GM12878 (cell line): ENCODE measurements around the gene TINCR. TPM values are rescaled to one million over a fixed set of nuclear protein-coding genes. Genes with fewer than 3 reads are reported as not detected.

Experiments
- ATAC-seq: fragments of 200-7000 bp; cut with Tn5 transposase; 3 replicates; pipeline ENCODE4 v1.9.1; 2020; ENCODE audit warnings: mild to moderate bottlenecking, moderate library complexity
- BruUV-seq: library from RNA; stranded (reverse); fragments of 400-500 nt; replicated peaks from 2 replicates; lab custom pipeline; 2021; lab: Mats Ljungman, UMichigan
- CTCF ChIA-PET: fragments of 300-600 bp; sonication (Branson Sonifier 250); formaldehyde crosslinking; extraction: SDS; loops from one replicate; lab custom pipeline; 2021; ENCODE audit warnings: inconsistent platforms; lab: Yijun Ruan, JAX
- POLR2A ChIA-PET: fragments of 350-600 bp; formaldehyde crosslinking; extraction: SDS; loops from one replicate; lab custom pipeline; 2021; ENCODE audit warnings: inconsistent platforms; lab: Charles Lee
- RAD21 ChIA-PET: fragments of 300-600 bp; sonication (Branson Sonifier 250); formaldehyde crosslinking; loops from one replicate; lab custom pipeline; 2023; ENCODE audit warnings: antibody characterized with exemption; ENCODE audit not compliant: unreplicated experiment; lab: Charles Lee
- SMC1A ChIA-PET: fragments of 300-600 bp; sonication (Branson Sonifier 250); formaldehyde crosslinking; loops from one replicate; lab custom pipeline; 2023; ENCODE audit not compliant: unreplicated experiment, uncharacterized antibody; lab: Charles Lee
- DNase-seq: peaks from one replicate; pipeline ENCODE4 v3.0.0-alpha.2; 2011; ENCODE audit warnings: low read depth, low spot score
- FAIRE-seq: peaks from 3 replicates; lab custom pipeline; 2011; peaks lifted over from hg19 to GRCh38; lab: Jason Lieb, UNC
- H2AFZ ChIP-seq: 2 replicates; pipeline ENCODE4 v1.6.0; 2011; ENCODE audit warnings: low read depth, low read length, control low read depth; ENCODE audit not compliant: control insufficient read depth
- H3K27ac ChIP-seq: 2 replicates; pipeline ENCODE4 v1.5.1; 2011; ENCODE audit warnings: control low read depth; ENCODE audit not compliant: control insufficient read depth, insufficient read depth
- H3K27me3 ChIP-seq, 2 experiments: replicated peaks in 1 of 2; 2 replicates each; pipeline versions ENCODE4 v1.6.0 to v1.6.1; 2011; ENCODE audit warnings: low read length in 1 of 2; ENCODE audit not compliant: control insufficient read depth in 2 of 2, insufficient read depth in 2 of 2
- H3K36me3 ChIP-seq, 2 experiments: 2 replicates each; pipeline ENCODE4 v1.5.1; 2011; ENCODE audit warnings: low read length in 1 of 2; ENCODE audit not compliant: control insufficient read depth in 2 of 2, insufficient read depth in 2 of 2
- H3K4me1 ChIP-seq: 2 replicates; pipeline ENCODE4 v1.6.1; 2011; ENCODE audit warnings: mild to moderate bottlenecking, low read length, moderate library complexity, mixed read lengths; ENCODE audit not compliant: control insufficient read depth, insufficient read depth
- H3K4me2 ChIP-seq: 2 replicates; pipeline ENCODE4 v1.6.0; 2011; ENCODE audit warnings: control low read depth; ENCODE audit not compliant: control insufficient read depth, insufficient read depth
- H3K4me3 ChIP-seq: fragments of 200-600 bp; sonication (generic); 2 replicates; pipeline ENCODE4 v1.5.1; 2016
- H3K79me2 ChIP-seq: 2 replicates; pipeline ENCODE4 v1.6.0; 2011; ENCODE audit warnings: low read length; ENCODE audit not compliant: control insufficient read depth, insufficient read depth
- H3K9ac ChIP-seq: 2 replicates; pipeline ENCODE4 v1.8.0; 2011; ENCODE audit warnings: low read length, control low read depth, mixed read lengths; ENCODE audit not compliant: control insufficient read depth, insufficient read depth
- H3K9me3 ChIP-seq: replicated peaks from 3 replicates; pipeline ENCODE4 v1.5.1; 2011; ENCODE audit warnings: mild to moderate bottlenecking, low read length; ENCODE audit not compliant: control insufficient read depth, insufficient read depth
- H4K20me1 ChIP-seq: 2 replicates; pipeline ENCODE4 v1.6.0; 2011; ENCODE audit not compliant: control insufficient read depth, insufficient read depth
- ATF7 ChIP-seq: fragments of 450-650 bp; IDR thresholded peaks from 2 replicates; pipeline ENCODE4 v1.6.1; 2016; ENCODE audit warnings: low read depth, mild to moderate bottlenecking
- CREM ChIP-seq: IDR thresholded peaks from 2 replicates; pipeline ENCODE4 v1.6.1; 2014; ENCODE audit warnings: antibody characterized with exemption, low read depth
- POLR2A ChIP-seq: IDR thresholded peaks from 2 replicates; pipeline ENCODE4 v1.6.1; 2011; ENCODE audit warnings: low read depth, mild to moderate bottlenecking, low read length
- SREBF1 ChIP-seq: IDR thresholded peaks from 2 replicates; pipeline ENCODE4 v1.6.1; 2012; ENCODE audit warnings: mild to moderate bottlenecking, low read length
- ZNF217 ChIP-seq: fragments of 450-650 bp; IDR thresholded peaks from 2 replicates; pipeline ENCODE4 v1.6.1; 2017; ENCODE audit warnings: antibody characterized with exemption, mild to moderate bottlenecking
- WGBS: methylation state at CpG from one replicate; pipeline ENCODE4 v1.1.6; 2016; ENCODE audit warnings: low lambda C conversion rate; ENCODE audit not compliant: insufficient replicate concordance, insufficient coverage; ENCODE audit errors: missing lambda C conversion rate; 5-methylcytosine and 5-hydroxymethylcytosine counted together
- in situ Hi-C: fragments of 300-500 bp; cut with MboI; formaldehyde crosslinking; loops from 9 replicates; pipeline ENCODE4 v1.14.3; 2018; ENCODE audit warnings: mixed read lengths
- intact Hi-C: fragments of 100-400 bp; cut with micrococcal nuclease; formaldehyde crosslinking; loops from one replicate; pipeline ENCODE4 v1.14.2; 2022; ENCODE audit not compliant: unreplicated experiment
- polyA plus RNA-seq, 11 experiments: library from polyadenylated mRNA; depleted of rRNA in 4 of 11; unstranded in 6 of 11; stranded (reverse) in 5 of 11; fragments of >200 nt; fragmentation: Nextera tagmentation in 4 of 11; fragmentation: Illumina TruSeq in 1 of 11; extraction: Ambion mirVana in 4 of 11; extraction: Trizol in 1 of 11; gene quantifications; 1 replicate in 1 of 11; 2 replicates in 10 of 11; pipeline versions ENCODE4 v1.2.1 to v1.2.3, GENCODE V29; 2011 to 2016; ENCODE audit warnings: inconsistent platforms in 2 of 11, missing spikeins in 2 of 11, low read depth in 1 of 11
- total RNA-seq, 4 experiments: library from RNA; depleted of rRNA in 3 of 4; stranded (reverse); fragments of >200 nt in 3 of 4; fragmentation: Illumina TruSeq in 1 of 4; extraction: Trizol in 1 of 4; gene quantifications; 2 replicates each; pipeline versions ENCODE4 v1.2.1 to v1.2.3, GENCODE V29; 2013 to 2021
- TF ChIP-seq, protein P1 (sequence below): IDR thresholded peaks from 2 replicates; pipeline ENCODE4 v1.6.1; 2012; ENCODE audit warnings: low read depth, low read length, improper control_type of control experiment

TINCR gene
- total and polyA plus RNA-seq, 10 of the 15 experiments (the other 5 are each of a cell fraction or from before 2014, with no cell fraction given) = 0.02 to 0.36 (median 0.06) TPM; not detected in 3

DNA sequence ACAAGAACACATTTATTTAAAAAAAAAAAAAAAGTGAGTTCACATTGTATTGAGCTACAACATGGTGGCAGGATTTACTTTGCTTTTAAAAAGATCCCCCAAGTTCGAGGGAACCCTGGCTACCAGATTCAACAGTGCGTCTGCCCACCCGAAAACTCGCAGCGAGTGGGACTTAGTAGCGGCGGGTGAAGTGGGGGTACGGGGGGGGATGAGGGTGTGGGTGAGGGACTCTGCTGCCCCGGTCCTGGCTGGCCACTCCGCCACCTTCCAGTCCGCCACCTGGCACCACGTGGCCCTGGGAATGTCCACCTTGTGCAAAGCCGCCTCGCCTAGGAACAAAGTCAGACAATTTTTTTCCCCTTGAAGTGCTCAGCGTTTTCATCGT, 19.3 kb upstream of the TINCR start:
- TF ChIP-seq ZNF217 (no peak), ATF7 (no peak), CREM (no peak)
- TF ChIP-seq, protein P1, sequence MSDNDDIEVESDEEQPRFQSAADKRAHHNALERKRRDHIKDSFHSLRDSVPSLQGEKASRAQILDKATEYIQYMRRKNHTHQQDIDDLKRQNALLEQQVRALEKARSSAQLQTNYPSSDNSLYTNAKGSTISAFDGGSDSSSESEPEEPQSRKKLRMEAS = no peak
- TF ChIP-seq, all 136 proteins: peak for 0
- ChIA-PET POLR2A (no interaction called here), SMC1A (no interaction called here), CTCF (interaction anchor here (1.1 kb wide), 1 partner anchor 102 kb away, joined by 4 read pairs; no protein-coding TSS in a partner anchor), RAD21 (no interaction called here)
- Histone ChIP-seq H3K27ac (no peak overlapping the region), H3K27me3 (no peaks in the 10 kb centered on the region), H3K9ac (no peak overlapping the region), H3K4me1 (peaks cover 5% of the 10 kb centered on the region), H3K36me3 (peaks cover 13 to 38% of the 10 kb centered on the region in 2 experiments), H3K9me3 (no peaks in the 10 kb centered on the region), H2AFZ (no peak overlapping the region), H4K20me1 (peaks cover 3% of the 10 kb centered on the region; the same call in 1 of the 2 replicates), H3K4me3 (no peak overlapping the region), H3K4me2 (no peak overlapping the region), H3K79me2 (no peaks in the 10 kb centered on the region)
- FAIRE-seq = no peak
- no peak for ATAC-seq
- TSS peak; percentile 55 for BruUV-seq
- no peak for DNase-seq
- intact Hi-C loops = no loop called here
- WGBS = over 99% methylated on average over 9 of the region's 16 CpGs
- in situ Hi-C loops = no loop called here

DNA sequence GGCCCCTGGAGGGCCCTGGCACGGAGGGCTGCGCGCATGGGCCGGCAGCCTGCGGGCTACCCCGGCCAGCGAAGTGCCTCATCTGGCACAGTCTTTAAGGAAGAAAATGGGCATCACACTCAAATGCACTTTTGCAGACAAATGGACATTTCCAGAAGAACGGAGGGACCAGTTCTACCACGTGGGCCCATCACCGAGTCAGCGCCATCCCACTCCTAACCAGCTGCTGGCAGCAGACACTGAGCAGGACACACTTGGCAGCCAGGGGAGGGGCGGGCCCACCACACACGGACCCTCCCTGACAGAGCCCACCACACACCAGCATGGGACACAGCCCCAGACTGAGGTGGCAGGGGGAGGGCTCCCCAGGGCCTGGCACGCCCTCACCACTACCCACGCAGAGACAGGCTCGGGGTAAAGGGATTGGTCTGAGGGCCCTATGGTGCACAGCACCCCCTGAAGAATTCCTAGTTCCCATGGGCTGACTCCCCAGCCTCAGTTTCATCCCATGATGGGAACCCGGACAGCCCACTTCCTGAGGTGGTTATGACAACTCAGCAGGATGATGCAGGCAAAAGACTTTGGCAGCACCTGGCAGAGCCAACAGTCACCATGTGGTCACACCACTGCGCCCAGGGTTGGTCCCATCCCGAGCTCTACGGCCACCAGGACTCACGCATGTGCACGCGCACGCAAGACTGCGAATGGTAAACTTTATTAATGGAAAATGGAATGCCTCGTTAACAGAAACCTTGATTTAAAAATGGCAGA, 18.7 kb upstream of the TINCR start:
- H2AFZ ChIP-seq = no peak overlapping the region
- no peak overlapping the region for H3K4me3 ChIP-seq
- no peaks in the 10 kb centered on the region for H3K79me2 ChIP-seq
- no peak for FAIRE-seq
- no peak overlapping the region; the same call in 1 of the 2 replicates for H3K4me2 ChIP-seq
- H3K27ac ChIP-seq = no peak overlapping the region
- peaks cover 5% of the 10 kb centered on the region for H3K4me1 ChIP-seq
- no peak overlapping the region for H3K9ac ChIP-seq
- in situ Hi-C loops (no loop called here), intact Hi-C loops (no loop called here)
- H4K20me1 ChIP-seq = peaks cover 3% of the 10 kb centered on the region; the same call in 1 of the 2 replicates
- SMC1A ChIA-PET = no interaction called here
- H3K27me3 ChIP-seq = no peaks in the 10 kb centered on the region
- POLR2A ChIA-PET = interaction anchor here (1.2 kb wide), 1 partner anchor 34 kb away, joined by 3 read pairs; no protein-coding TSS in a partner anchor
- CTCF ChIA-PET = interaction anchor here (1.1 kb wide), 1 partner anchor 103 kb away, joined by 4 read pairs; no protein-coding TSS in a partner anchor
- 79% methylated on average over 26 of the region's 26 CpGs for WGBS
- no peak for ATAC-seq
- DNase-seq = no peak
- H3K36me3 ChIP-seq = peaks cover 13 to 36% of the 10 kb centered on the region in 2 experiments
- BruUV-seq = no TSS peak
- no peaks in the 10 kb centered on the region for H3K9me3 ChIP-seq
- RAD21 ChIA-PET = no interaction called here
- TF ChIP-seq SREBF1 (no peak), POLR2A (peak; percentile 73)
